Fibroblast of pulmonary artery (primary cell): ENCODE data around the gene CLEC12A.

Experiments used
- DNase-seq: peaks from one replicate; pipeline ENCODE4 v3.0.0-alpha.2; 2010; ENCODE audit warnings: low read depth
- H3K4me3 ChIP-seq: replicated peaks from 2 replicates; pipeline ENCODE4 v1.5.1; 2011; ENCODE audit warnings: low read depth, mild to moderate bottlenecking, control low read depth, low read length, moderate library complexity
- CTCF ChIP-seq: IDR thresholded peaks from 2 replicates; pipeline ENCODE4 v1.5.1; 2011; ENCODE audit warnings: mild to moderate bottlenecking, control low read depth, low read length, inconsistent platforms; ENCODE audit errors: missing control alignments

CLEC12A gene

GRCh38 chr12:9991876-9992275 lies 20.7 kb downstream of the CLEC12A start:
- no peak for TF ChIP-seq CTCF
- DNase-seq: no peak
- H3K4me3 ChIP-seq: no peak overlapping the region

- H3K4me3 ChIP-seq: no peak overlapping the region
- DNase-seq: no peak
- TF ChIP-seq CTCF: no peak
Observed at GRCh38 chr12:9992296-9992695, 21.1 kb downstream of the CLEC12A start.

- H3K4me3 ChIP-seq: no peak within 1 kb of the TSS
- DNase-seq: no peak
- TF ChIP-seq CTCF: no peak
Observed at GRCh38 chr12:9999016-9999415, 27.8 kb downstream of the CLEC12A start, which contains the start of gene CLEC1B. TSS of gene CLEC1B (minus strand) at chr12:9999121. CDS start at chr12:9999100, 21 bp downstream.

GRCh38 chr12:10001171-10001776 lies 30.1 kb downstream of the CLEC12A start:
- TF ChIP-seq CTCF: no peak
- DNase-seq: no peak
- no peak overlapping the region for H3K4me3 ChIP-seq

GRCh38 chr12:10012630-10013330 lies 41.6 kb downstream of the CLEC12A start:
- no peak overlapping the region for H3K4me3 ChIP-seq
- no peak for DNase-seq
- TF ChIP-seq CTCF: no peak

GRCh38 chr12:10015450-10015849 lies 44.2 kb downstream of the CLEC12A start:
- DNase-seq: no peak
- TF ChIP-seq CTCF: no peak
- no peak overlapping the region for H3K4me3 ChIP-seq
